ENCODE results near the gene AHI1.

DNA sequence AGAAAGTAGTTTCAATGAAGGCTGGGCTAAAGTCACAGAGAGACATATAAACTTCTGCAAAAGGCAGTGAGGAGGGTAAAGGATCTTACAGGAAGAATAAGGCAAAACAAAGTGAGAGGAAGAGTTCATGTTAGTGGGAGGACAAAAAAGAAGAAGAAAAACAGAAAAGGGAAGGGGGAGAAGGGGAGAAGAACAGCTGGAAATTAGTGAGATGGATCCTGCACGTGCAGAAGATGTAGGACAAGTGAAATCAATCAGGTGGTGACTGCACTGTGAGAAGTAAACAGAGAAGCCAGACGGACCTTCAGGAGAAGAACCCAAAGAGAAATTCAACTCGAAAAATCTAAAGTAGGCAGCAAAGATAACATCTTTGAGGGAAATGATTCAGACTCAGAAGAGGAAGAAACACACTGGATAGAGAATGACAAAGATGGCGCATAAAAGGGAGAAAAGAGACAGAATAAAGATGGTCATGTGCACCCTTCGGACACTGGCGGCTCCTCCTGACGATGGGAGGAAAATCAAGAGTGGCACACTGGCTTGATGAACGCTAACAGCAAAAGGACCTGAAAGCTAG, 210.5 kb downstream of the AHI1 start:
- TF ChIP-seq, protein P1, sequence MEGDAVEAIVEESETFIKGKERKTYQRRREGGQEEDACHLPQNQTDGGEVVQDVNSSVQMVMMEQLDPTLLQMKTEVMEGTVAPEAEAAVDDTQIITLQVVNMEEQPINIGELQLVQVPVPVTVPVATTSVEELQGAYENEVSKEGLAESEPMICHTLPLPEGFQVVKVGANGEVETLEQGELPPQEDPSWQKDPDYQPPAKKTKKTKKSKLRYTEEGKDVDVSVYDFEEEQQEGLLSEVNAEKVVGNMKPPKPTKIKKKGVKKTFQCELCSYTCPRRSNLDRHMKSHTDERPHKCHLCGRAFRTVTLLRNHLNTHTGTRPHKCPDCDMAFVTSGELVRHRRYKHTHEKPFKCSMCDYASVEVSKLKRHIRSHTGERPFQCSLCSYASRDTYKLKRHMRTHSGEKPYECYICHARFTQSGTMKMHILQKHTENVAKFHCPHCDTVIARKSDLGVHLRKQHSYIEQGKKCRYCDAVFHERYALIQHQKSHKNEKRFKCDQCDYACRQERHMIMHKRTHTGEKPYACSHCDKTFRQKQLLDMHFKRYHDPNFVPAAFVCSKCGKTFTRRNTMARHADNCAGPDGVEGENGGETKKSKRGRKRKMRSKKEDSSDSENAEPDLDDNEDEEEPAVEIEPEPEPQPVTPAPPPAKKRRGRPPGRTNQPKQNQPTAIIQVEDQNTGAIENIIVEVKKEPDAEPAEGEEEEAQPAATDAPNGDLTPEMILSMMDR (conservative IDR thresholded peaks at IDR 0.05 in 1 of 2, IDR thresholded peaks at IDR 0.05 in 1 of 2; ENCODE audit: extremely low read depth in 1 of 2, insufficient read depth in 1 of 2, low read depth in 1 of 2, low read length in 2 of 2) = no peak
- TF ChIP-seq EZH2 (IDR thresholded peaks at IDR 0.05; ENCODE audit: borderline replicate concordance, low read length) = no peak

All from mammary epithelial cell (primary cell).